RWPE1 (cell line): ENCODE data around the gene STK40.

Experiments used
- CTCF ChIA-PET: fragments of 350-600 bp; sonication (Branson Sonifier 250); formaldehyde crosslinking; extraction: SDS; loops from one replicate; lab custom pipeline; 2021; lab: Yijun Ruan, JAX
- POLR2A ChIA-PET: fragments of 400-600 bp; formaldehyde crosslinking; extraction: SDS; loops from one replicate; lab custom pipeline; 2020; ENCODE audit warnings: antibody characterized with exemption; ENCODE audit not compliant: low non-redundant PET; lab: Yijun Ruan, JAX
- DNase-seq: peaks from one replicate; pipeline ENCODE4 v3.0.0; 2012; ENCODE audit warnings: low spot score
- H3K27ac ChIP-seq: fragments of 450-650 bp; 2 replicates; pipeline ENCODE4 v1.5.1; 2017
- CTCF ChIP-seq: fragments of 450-650 bp; conservative IDR thresholded peaks from 2 replicates; pipeline ENCODE4 v1.5.1; 2017; ENCODE audit warnings: low read depth, mild to moderate bottlenecking

STK40 gene

DNA sequence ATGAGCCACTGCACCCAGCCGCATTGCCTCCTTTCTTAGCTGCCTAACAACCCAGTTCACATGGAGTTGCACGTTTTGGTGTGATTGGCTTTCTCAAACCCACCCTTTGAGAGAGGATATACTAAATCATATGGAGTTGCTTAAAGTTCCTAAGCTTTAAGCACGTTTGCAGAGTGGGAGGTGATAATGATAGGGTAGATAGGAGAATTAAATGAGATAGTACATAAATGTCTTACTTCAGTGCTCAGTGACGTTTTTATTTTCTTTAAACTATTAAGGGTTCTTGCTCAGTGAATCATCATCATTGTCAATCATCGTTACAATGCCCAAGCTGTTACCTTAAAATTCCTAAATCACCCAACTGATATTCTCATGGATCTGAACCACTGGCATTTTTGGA lies 82.5 kb downstream of the STK40 start:
- POLR2A ChIA-PET, result interaction anchor here (0.6 kb wide), 1 partner anchor 102 kb away, joined by 6 read pairs; no protein-coding TSS in a partner anchor
- CTCF ChIA-PET, result no interaction called here
- DNase-seq, result no peak
- peak overlapping the region; percentile 36; the same call in 1 of the 2 replicates for H3K27ac ChIP-seq
- TF ChIP-seq CTCF, result no peak

DNA sequence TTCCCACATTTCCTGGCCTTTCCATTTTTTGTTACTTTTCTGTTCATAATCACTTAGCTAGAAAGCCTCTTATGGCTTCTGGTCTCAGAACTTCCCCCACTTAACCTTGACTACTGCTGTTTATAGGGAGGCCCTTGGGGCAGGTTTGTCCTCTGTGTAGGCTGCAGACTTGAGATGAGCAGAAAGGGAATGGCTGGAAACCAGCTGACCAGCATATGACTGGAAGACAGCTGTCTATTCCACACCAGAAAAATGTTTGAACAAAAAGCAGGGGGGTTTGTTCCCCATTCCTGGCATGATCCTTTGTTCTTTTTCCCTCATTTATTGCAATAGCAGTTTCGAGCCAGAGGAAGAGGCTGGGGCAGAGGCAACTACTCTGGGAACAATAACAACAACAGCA lies 84.5 kb downstream of the STK40 start:
- POLR2A ChIA-PET, result no interaction called here
- TF ChIP-seq CTCF, result no peak
- CTCF ChIA-PET, result interaction anchor here (0.6 to 1.2 kb wide), 3 partner anchors 60 to 241 kb away, joined by 3 to 4 read pairs (median 3); no protein-coding TSS in a partner anchor
- H3K27ac ChIP-seq, result no peak overlapping the region
- no peak for DNase-seq

DNA sequence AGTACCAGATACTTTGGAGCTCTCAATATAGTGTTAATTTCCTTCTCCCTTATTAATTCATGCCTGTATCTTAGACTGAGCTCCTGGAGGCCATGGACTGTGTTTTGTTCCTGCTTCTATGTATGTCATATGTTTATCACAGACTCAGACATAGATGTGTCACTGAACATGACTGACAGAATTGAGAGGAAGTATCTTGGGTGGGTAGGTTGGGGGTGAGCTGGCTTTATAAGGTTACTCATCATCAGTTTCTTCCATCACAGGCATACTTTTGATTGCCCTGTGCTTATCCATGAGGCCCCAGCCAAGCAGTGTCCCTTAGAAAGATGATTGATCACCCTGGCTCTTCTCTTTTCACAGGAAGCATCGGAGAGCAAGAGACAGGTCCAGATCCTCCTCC lies 85.2 kb downstream of the STK40 start:
- CTCF ChIA-PET, result interaction anchor here (0.5 to 1.2 kb wide), 6 partner anchors 14 to 201 kb away, joined by 3 to 7 read pairs (median 4); no protein-coding TSS in a partner anchor
- TF ChIP-seq CTCF, result no peak
- no peak overlapping the region for H3K27ac ChIP-seq
- POLR2A ChIA-PET, result interaction anchor here (0.6 kb wide), 1 partner anchor 1182 kb away, joined by 3 read pairs; no protein-coding TSS in a partner anchor
- no peak for DNase-seq

DNA sequence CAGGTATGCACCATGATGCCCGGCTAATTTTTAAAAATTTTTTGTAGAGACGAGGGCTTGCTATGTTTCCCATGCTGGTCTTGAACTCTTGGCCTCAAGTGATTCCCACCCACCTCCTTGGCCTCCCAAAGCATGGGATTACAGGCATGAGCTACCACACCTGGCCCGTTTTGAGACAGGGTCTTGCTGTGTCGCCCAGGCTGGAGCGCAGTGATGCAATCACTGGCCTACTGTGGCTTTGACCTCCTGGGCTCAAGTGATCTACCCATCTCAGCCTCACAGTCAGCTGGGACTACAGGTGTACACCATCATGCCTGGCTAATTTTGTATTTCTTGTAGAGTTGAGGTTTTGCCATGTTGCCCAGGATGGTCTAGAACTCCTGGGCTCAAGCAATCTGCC lies 87.1 kb downstream of the STK40 start:
- POLR2A ChIA-PET, result no interaction called here
- no peak for TF ChIP-seq CTCF
- no peak for DNase-seq
- peak overlapping the region; percentile 71 for H3K27ac ChIP-seq
- CTCF ChIA-PET, result no interaction called here

GRCh38 chr1:36297062-36297461 lies 88.7 kb downstream of the STK40 start:
- ChIA-PET POLR2A (no interaction called here), CTCF (no interaction called here)
- no peak for TF ChIP-seq CTCF
- no peak overlapping the region for H3K27ac ChIP-seq
- no peak for DNase-seq

GRCh38 chr1:36295390-36295789 lies 90.3 kb downstream of the STK40 start:
- no peak for DNase-seq
- CTCF ChIA-PET, result no interaction called here
- POLR2A ChIA-PET, result no interaction called here
- H3K27ac ChIP-seq, result no peak overlapping the region
- TF ChIP-seq CTCF, result no peak
